HFFc6 (cell line): ENCODE results near the gene SLC4A11. TPM values are rescaled to one million over a fixed set of nuclear protein-coding genes. Genes with fewer than 3 reads are reported as not detected.

Experiments
- DNase-seq: peaks from one replicate; pipeline ENCODE4 v3.0.0-alpha.2; 2018
- H3K27ac Mint-ChIP-seq: 2 replicates; pipeline ENCODE4 v1.8.0; 2020; ENCODE audit warnings: mild to moderate bottlenecking, mixed read lengths
- H3K27me3 Mint-ChIP-seq: 2 replicates; pipeline ENCODE4 v1.8.0; 2021; ENCODE audit warnings: mild to moderate bottlenecking, moderate library complexity, mixed read lengths; ENCODE audit not compliant: insufficient read depth
- H3K36me3 Mint-ChIP-seq: 2 replicates; pipeline ENCODE4 v1.8.0; 2021; ENCODE audit warnings: low read depth, mixed read lengths
- H3K4me1 Mint-ChIP-seq: 2 replicates; pipeline ENCODE4 v1.8.0; 2020; ENCODE audit warnings: low read depth, mixed read lengths
- H3K4me3 Mint-ChIP-seq: 2 replicates; pipeline ENCODE4 v1.8.0; 2020; ENCODE audit warnings: mild to moderate bottlenecking, moderate library complexity, mixed read lengths
- H3K9me3 Mint-ChIP-seq: 2 replicates; pipeline ENCODE4 v1.8.0; 2020; ENCODE audit warnings: mild to moderate bottlenecking, mixed read lengths
- total RNA-seq, 6 experiments: library from RNA; stranded (reverse); fragmentation: NEBNext Ultra II Directional; extraction: Animal tissue kit (Norgen Biotek cat#: 25700); gene quantifications; 2 replicates in 1 of 6; 3 replicates in 5 of 6; pipeline ENCODE4 v1.2.3, GENCODE V29; 2021
- TF ChIP-seq, protein P1 (sequence below): fragments of 200-600 bp; sonication (generic); IDR thresholded peaks from 2 replicates; pipeline ENCODE4 v1.5.0; 2021; ENCODE audit warnings: antibody characterized with exemption, mild to moderate bottlenecking

The SLC4A11 gene
- total RNA-seq, 6 experiments from 2014 or later, result 2.4 to 3.6 (median 3.1) TPM

- Mint-ChIP-seq H3K27ac (no peak overlapping the region), H3K27me3 (0 out of 2 replicates have a peak, but pooled peaks cover 4% of the 10 kb centered on the region), H3K4me1 (peaks cover 14% of the 10 kb centered on the region), H3K36me3 (no peaks in the 10 kb centered on the region), H3K4me3 (no peak overlapping the region), H3K9me3 (no peaks in the 10 kb centered on the region)
- TF ChIP-seq, protein P1, sequence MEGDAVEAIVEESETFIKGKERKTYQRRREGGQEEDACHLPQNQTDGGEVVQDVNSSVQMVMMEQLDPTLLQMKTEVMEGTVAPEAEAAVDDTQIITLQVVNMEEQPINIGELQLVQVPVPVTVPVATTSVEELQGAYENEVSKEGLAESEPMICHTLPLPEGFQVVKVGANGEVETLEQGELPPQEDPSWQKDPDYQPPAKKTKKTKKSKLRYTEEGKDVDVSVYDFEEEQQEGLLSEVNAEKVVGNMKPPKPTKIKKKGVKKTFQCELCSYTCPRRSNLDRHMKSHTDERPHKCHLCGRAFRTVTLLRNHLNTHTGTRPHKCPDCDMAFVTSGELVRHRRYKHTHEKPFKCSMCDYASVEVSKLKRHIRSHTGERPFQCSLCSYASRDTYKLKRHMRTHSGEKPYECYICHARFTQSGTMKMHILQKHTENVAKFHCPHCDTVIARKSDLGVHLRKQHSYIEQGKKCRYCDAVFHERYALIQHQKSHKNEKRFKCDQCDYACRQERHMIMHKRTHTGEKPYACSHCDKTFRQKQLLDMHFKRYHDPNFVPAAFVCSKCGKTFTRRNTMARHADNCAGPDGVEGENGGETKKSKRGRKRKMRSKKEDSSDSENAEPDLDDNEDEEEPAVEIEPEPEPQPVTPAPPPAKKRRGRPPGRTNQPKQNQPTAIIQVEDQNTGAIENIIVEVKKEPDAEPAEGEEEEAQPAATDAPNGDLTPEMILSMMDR, result no peak
- no peak for DNase-seq
Measured at GRCh38 chr20:3177746-3178485, 61.1 kb downstream of the SLC4A11 start.

Other genes starting within 250 kb of the SLC4A11 start
- under 1 TPM in 1 of 6 experiments, not detected in 5; 0.26 TPM for gene GNRH2, start 195.6 kb downstream of the SLC4A11 start, total RNA-seq
- gene MRPS26, start 193.1 kb downstream of the SLC4A11 start, total RNA-seq, result 10 to 100 TPM; 31.7 to 46.8 (median 36.0) TPM
- not detected for gene OXT, start 167.6 kb downstream of the SLC4A11 start, total RNA-seq
- not detected for gene AVP, start 154.5 kb downstream of the SLC4A11 start, total RNA-seq
- 10 to 100 TPM; 11.9 to 15.0 (median 13.8) TPM for gene FASTKD5, start 79.3 kb downstream of the SLC4A11 start, total RNA-seq
- gene UBOX5, start 79.3 kb downstream of the SLC4A11 start, total RNA-seq, result 1 to 10 TPM; 5.0 to 6.1 (median 5.5) TPM
- gene LZTS3, start 65.6 kb downstream of the SLC4A11 start, total RNA-seq, result 1 to 10 TPM; 2.7 to 6.1 (median 3.0) TPM
- gene DDRGK1, start 34.5 kb downstream of the SLC4A11 start, total RNA-seq, result 10 to 100 TPM; 30.3 to 68.3 (median 31.5) TPM
- gene ITPA, start 29.7 kb downstream of the SLC4A11 start, total RNA-seq, result 10 to 100 TPM; 62.3 to 76.7 (median 70.2) TPM
- gene DNAAF9, start 168.5 kb upstream of the SLC4A11 start, total RNA-seq, result 10 to 100 TPM; 11.7 to 15.5 (median 12.9) TPM
- 10 to 100 TPM; 27.5 to 33.0 (median 29.6) TPM for gene ATRN, start 231.8 kb upstream of the SLC4A11 start, total RNA-seq